Body of pancreas (tissue), 4 donors: ENCODE data around the gene ARHGAP15.

Source experiments
- CTCF ChIP-seq, 7 experiments: fragments of 450-650 bp in 4 of 7; fragments of 200-600 bp in 3 of 7; sonication (generic) in 3 of 7; IDR thresholded peaks; one replicate each; pipeline ENCODE4 v1.5.1; 2016 to 2019; ENCODE audit warnings: antibody characterized with exemption in 7 of 7
- POLR2A ChIP-seq, 3 donors: fragments of 450-650 bp; IDR thresholded peaks; one replicate each; pipeline ENCODE4 v1.6.1; 2016; ENCODE audit warnings: antibody characterized with exemption in 3 of 3, mild to moderate bottlenecking in 2 of 3

DNA sequence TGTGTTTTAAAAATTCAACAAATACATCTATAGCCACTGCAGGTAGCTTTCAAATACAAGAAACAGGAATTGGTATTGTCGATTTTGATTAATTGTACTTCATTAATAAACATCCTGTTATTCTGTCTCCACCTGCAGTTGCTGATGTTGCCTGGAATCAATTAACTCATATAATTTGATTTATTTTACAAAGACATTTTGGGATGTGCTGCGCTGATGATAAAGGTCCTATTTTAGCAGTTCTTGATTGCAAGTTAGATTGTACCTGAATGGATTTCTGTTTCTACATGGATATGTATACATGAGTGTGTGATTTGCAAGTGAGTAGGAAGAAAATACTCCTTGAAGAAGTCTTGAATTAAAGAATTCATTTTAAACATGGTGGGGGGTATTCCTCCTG is 605.3 kb downstream of the ARHGAP15 start:
- TF ChIP-seq CTCF (IDR thresholded peaks at IDR 0.05) (no peak), POLR2A (IDR thresholded peaks at IDR 0.05) (no peak)
